WTC11 (cell line): Measurements from ENCODE around the gene LRP3. TPM values are rescaled to one million over a fixed set of nuclear protein-coding genes. Genes with fewer than 3 reads are reported as not detected.

Source experiments
- ATAC-seq: fragments of 200-7000 bp; cut with Tn5 transposase; 2 replicates; pipeline ENCODE4 v1.10.0; 2021; ENCODE audit warnings: mild to moderate bottlenecking, moderate library complexity
- CTCF ChIA-PET: fragments of 300-600 bp; sonication (Branson Sonifier 250); formaldehyde crosslinking; loops from one replicate; lab custom pipeline; 2021; ENCODE audit warnings: antibody characterized with exemption; lab: Charles Lee
- POLR2A ChIA-PET: fragments of 350-600 bp; sonication (Branson Sonifier 250); formaldehyde crosslinking; loops from one replicate; lab custom pipeline; 2021; ENCODE audit warnings: antibody characterized with exemption; lab: Charles Lee
- DNase-seq: peaks from one replicate; pipeline ENCODE4 v3.0.0; 2021; ENCODE audit warnings: low spot score
- H3K27ac Mint-ChIP-seq: 2 replicates; pipeline ENCODE4 v1.8.0; 2021; ENCODE audit warnings: mixed read lengths
- H3K27me3 Mint-ChIP-seq: 2 replicates; pipeline ENCODE4 v1.8.0; 2021; ENCODE audit warnings: low read depth, mild to moderate bottlenecking, moderate library complexity, mixed read lengths
- H3K36me3 Mint-ChIP-seq: 2 replicates; pipeline ENCODE4 v1.8.0; 2021; ENCODE audit warnings: mixed read lengths
- H3K4me1 Mint-ChIP-seq: 2 replicates; pipeline ENCODE4 v1.8.0; 2022; ENCODE audit warnings: mixed read lengths
- H3K4me3 Mint-ChIP-seq: 2 replicates; pipeline ENCODE4 v1.8.0; 2021; ENCODE audit warnings: mild to moderate bottlenecking, moderate library complexity, mixed read lengths
- H3K9me3 Mint-ChIP-seq: 2 replicates; pipeline ENCODE4 v1.8.0; 2021; ENCODE audit warnings: mixed read lengths
- IRF2 ChIP-seq: sonication (generic); formaldehyde crosslinking; IDR thresholded peaks from 2 replicates; pipeline ENCODE4 v1.8.0; 2022; ENCODE audit warnings: low read depth, missing genetic modification reagents, borderline replicate concordance
- ZBTB21 ChIP-seq: sonication (generic); formaldehyde crosslinking; IDR thresholded peaks from 2 replicates; pipeline ENCODE4 v1.8.1; 2023; ENCODE audit warnings: mild to moderate bottlenecking, missing genetic modification reagents, borderline replicate concordance
- ZNF232 ChIP-seq: sonication (generic); formaldehyde crosslinking; IDR thresholded peaks from 2 replicates; pipeline ENCODE4 v1.8.0; 2022; ENCODE audit warnings: mild to moderate bottlenecking, missing genetic modification reagents
- ZNF317 ChIP-seq: sonication (generic); formaldehyde crosslinking; IDR thresholded peaks from 2 replicates; pipeline ENCODE4 v1.8.1; 2023; ENCODE audit warnings: low read depth, mild to moderate bottlenecking, moderate library complexity, missing genetic modification reagents, borderline replicate concordance
- total RNA-seq: library from RNA; stranded (reverse); gene quantifications from 3 replicates; pipeline ENCODE4 v1.2.3, GENCODE V29; 2021
- TF ChIP-seq, protein P1 (sequence below): sonication (generic); formaldehyde crosslinking; IDR thresholded peaks from 2 replicates; pipeline ENCODE4 v1.8.1; 2022; ENCODE audit warnings: mild to moderate bottlenecking, moderate library complexity, missing genetic modification reagents
- TF ChIP-seq, protein P2 (sequence below): fragments of 250-450 bp; sonication (Bioruptor Pico); conservative IDR thresholded peaks from 2 replicates; pipeline ENCODE4 v1.9.0; 2021; ENCODE audit warnings: mild to moderate bottlenecking
- TF ChIP-seq, protein P3 (sequence below): sonication (generic); formaldehyde crosslinking; IDR thresholded peaks from 2 replicates; pipeline ENCODE4 v1.8.1; 2022; ENCODE audit warnings: low read depth, mild to moderate bottlenecking, moderate library complexity, missing genetic modification reagents, borderline replicate concordance
- TF ChIP-seq, protein P4 (sequence below): sonication (generic); formaldehyde crosslinking; IDR thresholded peaks from 2 replicates; pipeline ENCODE4 v1.8.0; 2023; ENCODE audit warnings: missing genetic modification reagents, mild to moderate bottlenecking, borderline replicate concordance
- TF ChIP-seq, protein P5 (sequence below): sonication (generic); formaldehyde crosslinking; IDR thresholded peaks from 2 replicates; pipeline ENCODE4 v1.8.0; 2022; ENCODE audit warnings: missing genetic modification reagents

LRP3 gene
- total RNA-seq, 1 experiment from 2014 or later: 47.0 TPM

DNA sequence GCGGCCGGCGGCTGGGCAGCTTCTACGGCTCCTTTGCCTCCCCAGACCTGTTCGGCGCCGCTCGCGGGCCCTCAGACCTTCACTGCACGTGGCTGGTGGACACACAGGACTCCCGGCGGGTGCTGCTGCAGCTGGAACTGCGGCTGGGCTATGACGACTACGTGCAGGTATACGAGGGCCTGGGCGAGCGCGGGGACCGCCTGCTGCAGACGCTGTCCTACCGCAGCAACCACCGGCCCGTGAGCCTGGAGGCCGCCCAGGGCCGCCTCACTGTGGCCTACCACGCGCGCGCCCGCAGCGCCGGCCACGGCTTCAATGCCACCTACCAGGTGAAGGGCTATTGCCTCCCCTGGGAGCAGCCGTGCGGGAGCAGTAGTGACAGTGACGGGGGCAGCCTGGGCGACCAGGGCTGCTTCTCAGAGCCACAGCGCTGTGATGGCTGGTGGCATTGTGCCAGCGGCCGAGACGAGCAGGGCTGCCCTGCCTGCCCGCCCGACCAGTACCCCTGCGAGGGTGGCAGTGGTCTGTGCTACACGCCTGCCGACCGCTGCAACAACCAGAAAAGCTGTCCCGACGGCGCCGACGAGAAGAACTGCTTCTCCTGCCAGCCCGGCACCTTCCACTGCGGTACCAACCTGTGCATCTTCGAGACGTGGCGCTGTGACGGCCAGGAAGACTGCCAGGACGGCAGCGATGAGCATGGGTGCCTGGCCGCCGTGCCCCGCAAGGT lies 11.6 kb downstream of the LRP3 start (continued):
- TF ChIP-seq ZNF317: no peak
- TF ChIP-seq, protein P1, sequence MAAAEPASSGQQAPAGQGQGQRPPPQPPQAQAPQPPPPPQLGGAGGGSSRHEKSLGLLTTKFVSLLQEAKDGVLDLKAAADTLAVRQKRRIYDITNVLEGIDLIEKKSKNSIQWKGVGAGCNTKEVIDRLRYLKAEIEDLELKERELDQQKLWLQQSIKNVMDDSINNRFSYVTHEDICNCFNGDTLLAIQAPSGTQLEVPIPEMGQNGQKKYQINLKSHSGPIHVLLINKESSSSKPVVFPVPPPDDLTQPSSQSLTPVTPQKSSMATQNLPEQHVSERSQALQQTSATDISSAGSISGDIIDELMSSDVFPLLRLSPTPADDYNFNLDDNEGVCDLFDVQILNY (CRISPR knock-in tag): no peak
- TF ChIP-seq ZBTB21: no peak
- TF ChIP-seq, protein P2, sequence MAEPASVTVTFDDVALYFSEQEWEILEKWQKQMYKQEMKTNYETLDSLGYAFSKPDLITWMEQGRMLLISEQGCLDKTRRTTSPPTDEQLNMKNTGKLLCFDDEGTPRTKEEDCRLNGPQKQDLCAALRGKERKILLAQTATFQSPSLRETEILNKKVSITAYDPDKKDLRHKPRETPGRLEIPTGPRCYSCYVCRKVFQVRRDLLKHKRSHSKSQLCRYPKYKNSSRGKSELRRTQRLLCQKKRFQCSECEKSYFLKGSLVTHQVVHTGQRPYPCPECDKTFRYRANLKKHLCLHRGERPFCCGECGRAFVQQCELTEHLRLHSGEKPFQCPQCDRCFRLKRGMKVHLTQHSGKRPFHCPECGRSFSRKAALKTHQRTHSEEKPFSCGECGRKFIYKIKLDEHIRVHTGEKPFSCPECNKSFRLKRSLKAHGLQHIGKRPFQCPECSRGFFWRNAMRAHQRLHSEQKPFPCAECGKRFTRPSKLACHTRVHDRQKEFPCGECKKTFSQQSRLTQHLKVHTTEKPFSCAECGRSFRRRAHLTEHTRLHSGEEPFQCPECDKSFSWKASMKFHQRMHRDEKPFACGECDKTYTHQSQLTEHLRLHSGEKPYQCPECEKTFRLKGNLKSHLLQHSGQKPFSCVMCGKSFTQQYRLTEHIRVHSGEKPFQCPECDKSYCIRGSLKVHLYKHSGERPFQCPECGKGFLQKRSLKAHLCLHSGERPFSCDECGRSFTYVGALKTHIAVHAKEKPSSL (CRISPR knock-in tag): no peak
- TF ChIP-seq, protein P3, sequence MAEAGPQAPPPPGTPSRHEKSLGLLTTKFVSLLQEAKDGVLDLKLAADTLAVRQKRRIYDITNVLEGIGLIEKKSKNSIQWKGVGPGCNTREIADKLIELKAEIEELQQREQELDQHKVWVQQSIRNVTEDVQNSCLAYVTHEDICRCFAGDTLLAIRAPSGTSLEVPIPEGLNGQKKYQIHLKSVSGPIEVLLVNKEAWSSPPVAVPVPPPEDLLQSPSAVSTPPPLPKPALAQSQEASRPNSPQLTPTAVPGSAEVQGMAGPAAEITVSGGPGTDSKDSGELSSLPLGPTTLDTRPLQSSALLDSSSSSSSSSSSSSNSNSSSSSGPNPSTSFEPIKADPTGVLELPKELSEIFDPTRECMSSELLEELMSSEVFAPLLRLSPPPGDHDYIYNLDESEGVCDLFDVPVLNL (CRISPR knock-in tag): no peak

DNA sequence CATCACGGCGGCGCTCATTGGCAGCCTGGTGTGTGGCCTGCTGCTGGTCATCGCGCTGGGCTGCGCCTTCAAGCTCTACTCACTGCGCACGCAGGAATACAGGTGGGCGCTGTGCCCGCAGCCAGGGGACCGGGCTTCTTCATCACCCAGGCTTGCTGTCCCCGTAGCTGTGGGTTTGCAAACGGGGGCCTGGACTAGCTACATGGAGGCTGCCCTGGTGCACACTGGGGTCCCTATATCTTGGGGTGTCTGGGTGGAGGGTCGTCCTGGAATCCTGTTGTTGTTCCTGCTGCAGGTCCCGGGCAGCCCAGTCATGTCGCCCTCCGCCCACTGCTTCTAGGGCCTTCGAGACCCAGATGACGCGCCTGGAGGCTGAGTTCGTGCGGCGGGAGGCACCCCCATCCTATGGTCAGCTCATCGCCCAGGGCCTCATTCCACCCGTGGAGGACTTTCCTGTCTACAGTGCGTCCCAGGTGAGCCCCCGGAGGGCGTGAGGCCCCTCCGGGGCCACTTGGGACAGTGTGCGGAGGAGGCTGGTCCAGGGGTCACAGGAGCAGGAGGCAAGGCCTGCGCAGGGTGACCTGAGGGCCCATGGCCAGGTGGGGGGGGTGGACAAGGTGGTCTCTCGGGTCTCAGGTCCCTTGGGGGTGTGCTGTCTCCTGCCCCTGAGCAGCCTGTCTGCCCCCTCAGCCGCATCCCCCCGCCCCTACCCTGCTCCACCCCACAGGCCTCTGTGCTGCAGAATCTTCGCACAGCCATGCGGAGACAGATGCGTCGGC lies 12.3 kb downstream of the LRP3 start:
- ChIA-PET CTCF (no interaction called here), POLR2A (no interaction called here)
- no peak overlapping the region for H3K27ac Mint-ChIP-seq
- no peaks in the 10 kb centered on the region; the same call in 1 of the 2 replicates for H3K27me3 Mint-ChIP-seq
- no peak for TF ChIP-seq ZNF232 (CRISPR knock-in tag)
- TF ChIP-seq, protein P4, sequence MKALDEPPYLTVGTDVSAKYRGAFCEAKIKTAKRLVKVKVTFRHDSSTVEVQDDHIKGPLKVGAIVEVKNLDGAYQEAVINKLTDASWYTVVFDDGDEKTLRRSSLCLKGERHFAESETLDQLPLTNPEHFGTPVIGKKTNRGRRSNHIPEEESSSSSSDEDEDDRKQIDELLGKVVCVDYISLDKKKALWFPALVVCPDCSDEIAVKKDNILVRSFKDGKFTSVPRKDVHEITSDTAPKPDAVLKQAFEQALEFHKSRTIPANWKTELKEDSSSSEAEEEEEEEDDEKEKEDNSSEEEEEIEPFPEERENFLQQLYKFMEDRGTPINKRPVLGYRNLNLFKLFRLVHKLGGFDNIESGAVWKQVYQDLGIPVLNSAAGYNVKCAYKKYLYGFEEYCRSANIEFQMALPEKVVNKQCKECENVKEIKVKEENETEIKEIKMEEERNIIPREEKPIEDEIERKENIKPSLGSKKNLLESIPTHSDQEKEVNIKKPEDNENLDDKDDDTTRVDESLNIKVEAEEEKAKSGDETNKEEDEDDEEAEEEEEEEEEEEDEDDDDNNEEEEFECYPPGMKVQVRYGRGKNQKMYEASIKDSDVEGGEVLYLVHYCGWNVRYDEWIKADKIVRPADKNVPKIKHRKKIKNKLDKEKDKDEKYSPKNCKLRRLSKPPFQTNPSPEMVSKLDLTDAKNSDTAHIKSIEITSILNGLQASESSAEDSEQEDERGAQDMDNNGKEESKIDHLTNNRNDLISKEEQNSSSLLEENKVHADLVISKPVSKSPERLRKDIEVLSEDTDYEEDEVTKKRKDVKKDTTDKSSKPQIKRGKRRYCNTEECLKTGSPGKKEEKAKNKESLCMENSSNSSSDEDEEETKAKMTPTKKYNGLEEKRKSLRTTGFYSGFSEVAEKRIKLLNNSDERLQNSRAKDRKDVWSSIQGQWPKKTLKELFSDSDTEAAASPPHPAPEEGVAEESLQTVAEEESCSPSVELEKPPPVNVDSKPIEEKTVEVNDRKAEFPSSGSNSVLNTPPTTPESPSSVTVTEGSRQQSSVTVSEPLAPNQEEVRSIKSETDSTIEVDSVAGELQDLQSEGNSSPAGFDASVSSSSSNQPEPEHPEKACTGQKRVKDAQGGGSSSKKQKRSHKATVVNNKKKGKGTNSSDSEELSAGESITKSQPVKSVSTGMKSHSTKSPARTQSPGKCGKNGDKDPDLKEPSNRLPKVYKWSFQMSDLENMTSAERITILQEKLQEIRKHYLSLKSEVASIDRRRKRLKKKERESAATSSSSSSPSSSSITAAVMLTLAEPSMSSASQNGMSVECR (CRISPR knock-in tag): no peak
- TF ChIP-seq, protein P5, sequence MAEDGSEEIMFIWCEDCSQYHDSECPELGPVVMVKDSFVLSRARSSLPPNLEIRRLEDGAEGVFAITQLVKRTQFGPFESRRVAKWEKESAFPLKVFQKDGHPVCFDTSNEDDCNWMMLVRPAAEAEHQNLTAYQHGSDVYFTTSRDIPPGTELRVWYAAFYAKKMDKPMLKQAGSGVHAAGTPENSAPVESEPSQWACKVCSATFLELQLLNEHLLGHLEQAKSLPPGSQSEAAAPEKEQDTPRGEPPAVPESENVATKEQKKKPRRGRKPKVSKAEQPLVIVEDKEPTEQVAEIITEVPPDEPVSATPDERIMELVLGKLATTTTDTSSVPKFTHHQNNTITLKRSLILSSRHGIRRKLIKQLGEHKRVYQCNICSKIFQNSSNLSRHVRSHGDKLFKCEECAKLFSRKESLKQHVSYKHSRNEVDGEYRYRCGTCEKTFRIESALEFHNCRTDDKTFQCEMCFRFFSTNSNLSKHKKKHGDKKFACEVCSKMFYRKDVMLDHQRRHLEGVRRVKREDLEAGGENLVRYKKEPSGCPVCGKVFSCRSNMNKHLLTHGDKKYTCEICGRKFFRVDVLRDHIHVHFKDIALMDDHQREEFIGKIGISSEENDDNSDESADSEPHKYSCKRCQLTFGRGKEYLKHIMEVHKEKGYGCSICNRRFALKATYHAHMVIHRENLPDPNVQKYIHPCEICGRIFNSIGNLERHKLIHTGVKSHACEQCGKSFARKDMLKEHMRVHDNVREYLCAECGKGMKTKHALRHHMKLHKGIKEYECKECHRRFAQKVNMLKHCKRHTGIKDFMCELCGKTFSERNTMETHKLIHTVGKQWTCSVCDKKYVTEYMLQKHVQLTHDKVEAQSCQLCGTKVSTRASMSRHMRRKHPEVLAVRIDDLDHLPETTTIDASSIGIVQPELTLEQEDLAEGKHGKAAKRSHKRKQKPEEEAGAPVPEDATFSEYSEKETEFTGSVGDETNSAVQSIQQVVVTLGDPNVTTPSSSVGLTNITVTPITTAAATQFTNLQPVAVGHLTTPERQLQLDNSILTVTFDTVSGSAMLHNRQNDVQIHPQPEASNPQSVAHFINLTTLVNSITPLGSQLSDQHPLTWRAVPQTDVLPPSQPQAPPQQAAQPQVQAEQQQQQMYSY (CRISPR knock-in tag): no peak
- TF ChIP-seq IRF2: no peak
- no peaks in the 10 kb centered on the region for H3K4me1 Mint-ChIP-seq
- H3K4me3 Mint-ChIP-seq: no peak overlapping the region
- 0 out of 2 replicates have a peak, but pooled peaks cover 4% of the 10 kb centered on the region for H3K9me3 Mint-ChIP-seq
- DNase-seq: no peak
- no peak for ATAC-seq
- peaks cover 11% of the 10 kb centered on the region for H3K36me3 Mint-ChIP-seq
